Lung (tissue), 16 donors: Measurements from ENCODE around the gene EOLA2. TPM values are rescaled to one million over a fixed set of nuclear protein-coding genes. Genes with fewer than 3 reads are reported as not detected.
A peak's percentile ranks its signal among the peaks of the same experiment; 100 is the strongest.

Source experiments
- ATAC-seq: fragments of 200-7000 bp; cut with Tn5 transposase; one replicate; pipeline ENCODE4 v1.9.1; 2020; ENCODE audit warnings: moderate number of reproducible peaks; ENCODE audit not compliant: insufficient read depth, low FRiP score
- DNase-seq, 3 donors: peaks; one replicate each; pipeline ENCODE4 v3.0.0-alpha.2; 2013 to 2017
- H3K27ac ChIP-seq, 2 donors: one replicate each; pipeline ENCODE4 v1.5.1; 2013; ENCODE audit warnings: mild to moderate bottlenecking in 2 of 2, moderate library complexity in 2 of 2, control low read depth in 1 of 2, inconsistent platforms in 1 of 2, low read depth in 1 of 2, low read length in 1 of 2
- H3K27me3 ChIP-seq, 3 donors: one replicate each; pipeline ENCODE4 v1.5.1; 2013; ENCODE audit warnings: low read length in 2 of 3; ENCODE audit not compliant: control insufficient read depth in 3 of 3, insufficient read depth in 3 of 3
- H3K36me3 ChIP-seq, 4 donors: one replicate each; pipeline ENCODE4 v1.5.1; 2013; ENCODE audit warnings: low read length in 4 of 4, mild to moderate bottlenecking in 1 of 4, moderate library complexity in 1 of 4; ENCODE audit not compliant: control insufficient read depth in 4 of 4, insufficient read depth in 4 of 4
- H3K4me1 ChIP-seq, 5 donors: one replicate each; pipeline ENCODE4 v1.5.1; 2013; ENCODE audit warnings: low read length in 5 of 5, mild to moderate bottlenecking in 2 of 5, moderate library complexity in 1 of 5; ENCODE audit not compliant: control insufficient read depth in 5 of 5, insufficient read depth in 5 of 5
- H3K4me3 ChIP-seq: one replicate; pipeline ENCODE4 v1.5.1; 2013; ENCODE audit warnings: mild to moderate bottlenecking, control low read depth, moderate library complexity
- H3K9ac ChIP-seq, 2 donors: one replicate each; pipeline ENCODE4 v1.5.1; 2013; ENCODE audit warnings: low read length in 2 of 2, control low read depth in 1 of 2; ENCODE audit not compliant: insufficient read depth in 1 of 2
- H3K9me3 ChIP-seq, 4 donors: one replicate each; pipeline ENCODE4 v1.5.1; 2013; ENCODE audit warnings: low read length in 3 of 4, mild to moderate bottlenecking in 1 of 4, moderate library complexity in 1 of 4; ENCODE audit not compliant: control insufficient read depth in 4 of 4, insufficient read depth in 3 of 4
- CTCF ChIP-seq: IDR thresholded peaks from 2 replicates; pipeline ENCODE4 v1.5.1; 2012; ENCODE audit warnings: mild to moderate bottlenecking; ENCODE audit errors: control extremely low read depth, extremely low read depth
- WGBS, 2 donors: extraction: QIAGEN DNeasy Blood & Tissue Kit; methylation state at CpG; one replicate each; pipeline ENCODE4 v1.1.7; 2013; 5-methylcytosine and 5-hydroxymethylcytosine counted together
- long read RNA-seq, 5 donors: transcript quantifications; one replicate each; lab custom pipeline, GENCODE V29; 2026
- polyA plus RNA-seq, 2 donors: library from polyadenylated mRNA; stranded (reverse); fragments of 200-250 nt; gene quantifications; one replicate each; pipeline ENCODE4 v1.2.1, GENCODE V29; 2013
- total RNA-seq, 2 donors: library from RNA; depleted of rRNA in 1 of 2; stranded (reverse); fragments of >200 nt in 1 of 2; gene quantifications; one replicate each; pipeline ENCODE4 v1.2.1, GENCODE V29; 2014 to 2021
- donor health status: control.
- donor health status: control.
- donor health status: Bipolar disorder and iron deficiency.
- donor health status: healthy.
- donor health status: DM: yes; HTN: yes; CAD: no.

Gene EOLA2
- total RNA-seq (10 to 100 TPM; 21.0 to 35.7 TPM), polyA plus RNA-seq (10 to 100 TPM; 20.7 to 31.2 TPM)
- long read RNA-seq, donor 1, partial matches to known transcripts, result 0 of 4 reads
- long read RNA-seq, donor 1, other reads (novel, unspliced or antisense), result 0 of 4 reads
- long read RNA-seq, donor 2, partial matches to known transcripts, result 0 of 1 reads
- long read RNA-seq, donor 2, other reads (novel, unspliced or antisense), result 0 of 1 reads
- long read RNA-seq, donor 3, partial matches to known transcripts, result 0 of 2 reads
- long read RNA-seq, donor 3, other reads (novel, unspliced or antisense), result 0 of 2 reads
- long read RNA-seq, donor 4, partial matches to known transcripts, result 0 of 3 reads
- long read RNA-seq, donor 4, other reads (novel, unspliced or antisense), result 0 of 3 reads
- long read RNA-seq, donor 5, transcript CXorf40B-203 (5 exons, 1,653 nt), result major isoform, 5 of 17 reads
- long read RNA-seq, donor 5, partial matches to known transcripts, result 7 of 17 reads
- long read RNA-seq, donor 5, other reads (novel, unspliced or antisense), result 0 of 17 reads

- WGBS, 2 donors, result 0 to 42% methylated on average over 38 to 39 of the region's 39 CpGs
- peaks cover 0 to 4% (median 0%) of the 10 kb centered on the region in 5 donors for H3K4me1 ChIP-seq
Observed at GRCh38 chrX:149938427-149938880, at the start of gene EOLA2. Gene EOLA2, minus strand, starts transcription at chrX:149938491. Its CDS starts 4,617 bp downstream, at chrX:149933874.

GRCh38 chrX:149987613-149988012, 49.3 kb upstream of the EOLA2 start:
- DNase-seq, result no peak
- Histone ChIP-seq H3K27me3 (no peaks in the 10 kb centered on the region), H3K27ac (no peak overlapping the region), H3K4me1 (no peaks in the 10 kb centered on the region), H3K4me3 (no peak overlapping the region), H3K36me3 (peaks cover 0 to 3% (median 0%) of the 10 kb centered on the region in 4 donors), H3K9me3 (peaks cover 0 to 3% (median 0%) of the 10 kb centered on the region in 4 donors), H3K9ac (no peak overlapping the region)
- no peak for ATAC-seq
- TF ChIP-seq CTCF, result no peak

More at GRCh38 chrX:149938427-149938880, at the start of gene EOLA2:
- Histone ChIP-seq H3K36me3 (peaks cover 0 to 2% (median 0%) of the 10 kb centered on the region in 4 donors), H3K9me3 (no peaks in the 10 kb centered on the region), H3K27ac (peak within 1 kb of the TSS; percentile 82 to 88), H3K4me3 (peak within 1 kb of the TSS; percentile 60), H3K9ac (peak within 1 kb of the TSS; percentile 56 to 94), H3K27me3 (no peaks in the 10 kb centered on the region)
- ATAC-seq (peak; percentile 63), DNase-seq (peak; percentile 97 to 99 (median 98))
- TF ChIP-seq CTCF, result peak; percentile 16

GRCh38 chrX:149984411-149984810, 46.1 kb upstream of the EOLA2 start:
- DNase-seq (no peak), ATAC-seq (no peak)
- no peak overlapping the region for H3K27ac ChIP-seq
- H3K4me3 ChIP-seq, result no peak overlapping the region
- H3K36me3 ChIP-seq, result no peaks in the 10 kb centered on the region
- no peaks in the 10 kb centered on the region for H3K4me1 ChIP-seq
- no peaks in the 10 kb centered on the region for H3K9me3 ChIP-seq
- H3K27me3 ChIP-seq, result no peaks in the 10 kb centered on the region
- 71 to 100% methylated on average over 1 of the region's 1 CpG for WGBS, 2 donors
- H3K9ac ChIP-seq, result no peak overlapping the region
- no peak for TF ChIP-seq CTCF
